ENCODE measurements around the gene DMGDH.
A peak's percentile ranks its signal among the peaks of the same experiment; 100 is the strongest.

Gene DMGDH

DNA sequence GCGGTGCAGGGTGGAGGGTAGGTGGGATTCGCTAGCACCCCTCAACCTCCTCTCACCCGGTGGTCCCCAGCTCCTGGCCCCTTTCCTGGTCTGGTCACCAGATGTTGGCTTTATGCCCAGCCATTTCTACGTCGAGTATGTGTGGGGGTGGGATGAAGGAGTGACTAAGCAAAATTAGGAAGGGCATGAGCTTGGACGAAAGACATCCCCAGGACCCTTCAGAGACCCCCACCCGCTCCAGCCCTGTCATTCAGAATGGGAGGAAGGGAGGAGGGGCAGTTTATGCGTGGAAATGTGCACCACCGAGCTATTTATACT is 835 bp upstream of the DMGDH start:
- DNase-seq: no peak

DNA sequence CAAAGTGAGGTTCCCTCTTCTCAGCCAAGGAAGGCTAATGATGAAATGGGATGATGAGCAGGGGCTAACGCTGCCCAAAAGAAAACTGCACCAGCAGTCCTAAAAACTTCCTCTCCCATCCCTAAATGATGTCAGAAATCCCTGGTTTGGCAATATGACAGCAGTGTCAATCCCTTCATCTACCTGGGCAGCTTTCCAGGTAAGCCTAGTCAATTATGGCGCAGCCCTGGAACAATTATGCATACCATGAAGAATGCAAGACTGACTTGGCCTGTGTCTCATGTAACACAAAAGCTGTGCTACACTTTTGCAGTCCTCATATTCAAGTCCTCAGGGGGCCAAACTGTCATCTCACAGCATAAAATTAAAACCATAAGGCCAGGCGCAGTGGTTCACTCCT is 7.0 kb downstream of the DMGDH start:
- DNase-seq: no peak

DNA sequence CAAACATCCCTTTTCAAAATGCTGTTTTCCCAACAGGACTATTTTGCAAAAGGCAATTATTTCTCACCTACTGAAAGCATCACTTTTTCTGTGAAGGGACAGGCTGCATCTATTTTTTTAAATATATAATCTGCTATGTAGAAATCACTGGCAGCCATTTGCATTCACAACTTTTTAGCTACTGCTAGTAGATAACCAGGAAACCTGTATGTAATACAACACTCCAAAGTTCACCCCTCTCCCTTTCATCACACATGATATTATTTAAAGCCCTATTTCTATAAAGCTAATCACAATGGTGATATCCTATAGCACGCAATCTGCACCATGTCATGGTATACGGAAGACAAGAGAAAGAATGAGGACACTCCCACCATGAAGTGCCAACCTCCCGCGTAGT is 9.8 kb downstream of the DMGDH start:
- DNase-seq: no peak

DNA sequence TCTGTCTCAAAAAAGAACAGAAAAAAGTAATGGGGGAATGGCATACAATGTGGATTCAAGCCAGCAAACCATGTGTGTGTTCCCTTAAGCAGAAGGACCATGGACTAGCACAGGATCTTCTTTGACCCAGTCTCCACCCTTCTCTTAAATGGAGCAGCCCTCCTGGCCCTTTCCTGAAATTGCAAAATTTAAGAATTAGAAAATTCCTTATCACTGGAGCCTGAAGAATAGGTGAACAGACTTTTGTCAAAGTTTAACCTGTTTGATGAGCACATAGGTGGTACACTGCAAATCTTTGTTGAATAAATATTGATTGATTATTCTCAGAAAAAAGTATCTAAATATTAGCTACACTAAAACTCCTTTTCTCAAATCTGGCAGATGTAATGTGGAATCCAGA is 12.6 kb downstream of the DMGDH start:
- DNase-seq: no peak

DNA sequence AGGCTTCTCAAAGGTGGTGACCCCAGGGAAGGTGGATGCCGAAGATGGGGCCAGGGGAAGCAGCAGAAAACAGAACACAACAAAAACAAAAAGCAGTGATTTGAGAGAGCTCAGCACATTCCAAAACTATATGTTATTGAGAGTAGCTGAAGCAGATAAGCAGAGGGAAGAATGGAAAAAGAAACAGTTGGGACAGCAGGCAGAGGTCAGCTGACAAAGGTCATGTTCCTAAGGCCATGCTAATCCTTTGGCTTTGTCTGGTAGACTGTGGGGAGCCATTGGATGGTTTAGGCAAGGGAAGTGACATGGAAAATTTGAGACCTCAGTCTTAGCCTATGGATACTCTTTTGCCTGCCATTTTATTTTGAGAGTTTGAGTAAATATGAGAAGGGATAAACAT is 14.5 kb downstream of the DMGDH start:
- no peak for DNase-seq

DNA sequence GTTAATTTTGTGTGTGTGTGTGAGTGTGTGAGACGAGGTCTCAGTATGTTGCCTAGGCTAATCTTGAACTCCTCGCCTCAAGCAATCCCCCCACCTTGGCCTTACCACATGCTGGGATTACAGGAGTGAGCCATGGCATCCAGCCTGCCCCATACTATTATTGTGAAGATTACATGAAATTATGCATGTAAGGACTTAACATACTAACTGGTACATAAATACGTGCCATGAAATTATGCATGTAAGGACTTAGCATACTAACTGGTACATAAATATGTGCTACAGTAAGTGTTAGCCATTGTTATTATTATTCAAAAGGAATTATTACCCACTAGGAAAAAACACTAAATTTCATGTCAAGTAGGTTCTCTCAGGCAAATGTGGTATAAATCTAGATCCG is 16.2 kb downstream of the DMGDH start:
- no peak for DNase-seq

DNA sequence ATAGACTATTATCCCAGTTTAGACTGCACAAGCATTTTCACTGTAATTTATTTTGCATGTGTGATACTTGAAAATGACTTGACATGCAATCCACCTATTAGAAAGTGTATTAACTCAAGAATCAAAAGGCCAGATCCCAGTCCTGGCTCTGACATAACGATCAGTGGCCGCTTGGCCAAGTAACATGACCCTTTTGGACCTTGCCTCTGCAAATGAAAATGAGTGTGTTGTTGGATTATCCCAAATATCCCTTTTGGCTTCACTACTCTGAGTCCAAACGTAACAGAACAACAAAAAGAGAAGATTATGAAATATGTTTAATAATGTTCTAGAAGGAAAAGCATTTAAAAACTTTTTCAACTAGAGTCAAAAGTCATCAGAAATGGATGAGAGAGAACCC is 19.0 kb downstream of the DMGDH start:
- DNase-seq: no peak

DNA sequence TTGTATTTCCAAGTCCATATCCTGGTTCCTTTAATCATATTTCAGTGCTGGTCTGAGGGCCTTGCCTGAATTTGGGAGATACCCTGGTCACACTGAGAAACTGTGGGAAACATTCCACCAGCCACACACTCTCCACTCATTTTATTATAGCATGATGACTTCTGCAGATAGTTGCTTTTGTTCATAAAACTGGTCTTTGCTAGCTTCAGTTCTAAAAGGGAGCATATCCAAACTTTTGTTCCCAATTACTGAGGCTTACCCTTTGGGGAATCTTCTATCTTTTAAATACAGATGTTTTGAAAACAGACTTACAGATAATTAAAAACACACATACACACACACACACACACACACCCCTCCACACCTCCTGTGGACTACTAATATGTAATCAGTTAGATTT is 21.0 kb downstream of the DMGDH start:
- no peak for DNase-seq

DNA sequence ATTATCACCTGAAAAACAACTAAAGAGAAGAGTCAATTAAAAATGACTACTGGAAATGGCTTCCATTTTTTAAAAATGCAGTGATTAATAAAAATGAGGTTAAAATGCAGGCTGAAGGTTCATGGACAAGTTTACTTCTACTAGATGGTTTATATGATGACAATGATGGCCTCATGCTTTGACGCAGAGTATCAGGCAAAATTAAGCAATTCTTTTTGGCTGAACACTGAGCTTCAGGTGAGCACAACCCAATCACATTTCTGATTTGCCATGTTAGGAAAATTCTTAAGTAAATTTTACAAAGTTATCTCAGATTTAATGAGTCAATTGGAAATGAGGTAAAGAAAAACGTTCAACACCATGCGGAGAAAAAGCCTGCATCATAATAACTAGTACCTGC is 22.3 kb downstream of the DMGDH start:
- DNase-seq: no peak

DNA sequence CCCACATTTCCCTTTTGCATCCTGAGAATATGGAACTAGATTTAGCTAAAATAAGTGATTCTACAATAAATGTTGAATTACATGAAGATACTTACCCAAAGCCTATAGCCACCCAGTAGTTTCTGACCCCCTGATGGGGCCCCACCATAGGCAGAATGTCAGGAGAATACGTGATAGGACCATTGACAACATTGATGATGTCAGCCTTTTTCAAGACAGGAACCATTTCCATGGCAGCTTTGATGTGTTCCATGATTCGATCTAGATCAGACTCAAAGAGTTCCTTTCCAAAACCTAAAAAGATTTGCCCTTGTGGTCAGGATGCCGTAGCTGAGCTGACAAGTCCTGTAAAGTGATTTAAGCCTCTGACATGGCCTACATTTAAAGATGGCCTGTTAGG is 27.3 kb downstream of the DMGDH start:
- DNase-seq: no peak

DNA sequence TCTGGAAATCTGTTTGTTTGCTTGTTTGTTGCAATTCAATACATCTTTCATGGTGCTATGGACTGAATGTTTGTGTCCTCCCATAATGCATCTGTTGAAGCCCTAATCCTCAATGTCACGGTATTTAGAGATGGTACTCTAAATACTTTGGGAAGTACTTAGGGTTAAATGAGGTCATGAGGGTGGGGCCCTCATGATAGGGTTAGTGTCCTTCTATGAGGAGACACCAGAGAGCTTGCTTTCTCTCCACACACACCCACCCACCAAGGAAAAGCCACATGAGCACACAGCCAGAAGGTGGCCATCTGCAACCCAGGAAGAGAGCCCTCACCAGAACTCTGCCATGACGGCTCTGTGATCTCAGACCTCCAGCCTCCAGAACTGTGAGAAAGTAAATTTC is 32.7 kb downstream of the DMGDH start:
- no peak for DNase-seq

DNA sequence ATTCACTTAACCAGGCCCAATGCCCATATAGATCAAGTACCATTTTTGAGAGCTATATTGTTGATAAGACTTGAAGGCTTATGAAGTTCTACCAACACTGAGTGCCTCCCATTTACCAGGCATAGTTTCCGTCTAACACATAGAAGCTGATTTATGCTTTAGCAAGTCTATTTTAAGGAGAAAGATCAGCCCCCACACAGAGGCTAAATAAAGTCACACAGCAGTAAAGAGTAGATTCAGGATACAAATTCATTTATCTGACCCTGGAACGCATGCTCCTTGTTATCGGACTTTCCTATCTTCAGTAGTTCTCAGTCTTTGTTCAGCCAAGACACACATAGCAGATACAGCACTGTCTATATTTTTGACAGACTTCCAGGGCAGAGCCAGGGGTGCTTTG is 34.2 kb downstream of the DMGDH start:
- no peak for DNase-seq

DNA sequence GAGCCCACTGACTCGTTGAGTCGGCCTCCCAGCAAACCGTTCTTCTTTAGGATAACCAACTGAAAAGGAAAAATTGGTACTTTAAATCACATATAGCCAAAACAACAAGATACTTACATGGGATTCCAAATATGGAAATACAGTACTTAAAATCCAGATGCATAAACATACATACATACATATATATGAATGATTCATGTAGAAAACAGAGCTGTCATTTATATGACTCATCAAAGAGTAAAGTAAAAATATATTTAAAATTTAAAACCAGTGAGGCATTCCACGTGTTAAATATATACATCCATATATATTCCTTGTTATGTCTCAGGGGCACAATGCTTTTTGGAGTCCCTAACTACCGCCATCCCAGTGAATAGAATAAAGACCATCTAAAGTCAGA is 36.7 kb downstream of the DMGDH start:
- DNase-seq: no peak

DNA sequence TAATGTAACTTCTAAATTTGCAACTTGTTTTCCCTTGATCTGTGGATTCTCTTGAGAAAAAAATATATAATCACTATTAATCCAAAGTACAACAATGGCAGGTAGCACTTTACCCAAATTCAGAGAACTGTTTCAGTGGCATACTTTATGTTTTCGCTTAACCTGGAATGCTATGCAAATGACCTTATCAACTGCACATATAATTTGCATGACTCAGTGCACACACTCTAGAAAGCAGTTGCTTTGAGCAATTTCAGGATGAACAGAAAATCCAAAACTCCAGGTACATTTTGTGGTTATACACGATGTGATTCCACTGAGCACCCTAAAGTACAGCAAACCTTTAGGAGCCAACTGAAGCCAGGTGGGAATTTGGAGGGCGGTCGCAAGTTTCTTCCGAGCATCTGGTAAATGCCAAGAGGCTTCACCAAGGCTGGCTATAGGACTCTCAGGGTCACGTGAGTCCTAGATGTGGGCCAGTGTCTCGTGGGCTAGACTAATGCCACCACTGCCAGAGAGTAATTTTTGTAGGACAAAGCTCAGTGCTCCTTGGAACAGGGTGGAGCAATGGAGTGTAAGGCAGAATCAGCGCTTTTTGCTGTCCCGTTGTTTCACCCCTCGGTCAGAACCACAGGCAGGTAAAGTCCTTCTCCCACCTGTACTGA is 37.3 kb downstream of the DMGDH start:
- no peak for DNase-seq

DNA sequence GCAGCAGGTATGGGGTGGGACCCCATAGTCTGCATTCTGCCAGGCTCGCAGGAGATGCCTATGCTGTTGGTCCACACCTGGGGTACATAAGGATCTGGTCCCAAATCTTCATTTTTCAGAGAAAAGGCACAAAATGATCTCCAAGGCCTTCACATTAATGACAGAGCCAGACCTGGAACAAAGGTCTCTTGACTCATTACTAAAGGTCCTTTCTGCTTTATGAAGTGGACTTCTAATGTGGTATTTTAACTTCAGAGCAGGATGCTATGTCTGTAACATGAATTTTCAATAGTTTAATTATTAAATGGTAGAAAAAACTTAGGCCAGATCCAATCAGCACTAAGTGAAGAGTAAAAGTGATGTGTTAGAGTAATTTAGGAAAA is 38.0 kb downstream of the DMGDH start:
- no peak for DNase-seq

DNA sequence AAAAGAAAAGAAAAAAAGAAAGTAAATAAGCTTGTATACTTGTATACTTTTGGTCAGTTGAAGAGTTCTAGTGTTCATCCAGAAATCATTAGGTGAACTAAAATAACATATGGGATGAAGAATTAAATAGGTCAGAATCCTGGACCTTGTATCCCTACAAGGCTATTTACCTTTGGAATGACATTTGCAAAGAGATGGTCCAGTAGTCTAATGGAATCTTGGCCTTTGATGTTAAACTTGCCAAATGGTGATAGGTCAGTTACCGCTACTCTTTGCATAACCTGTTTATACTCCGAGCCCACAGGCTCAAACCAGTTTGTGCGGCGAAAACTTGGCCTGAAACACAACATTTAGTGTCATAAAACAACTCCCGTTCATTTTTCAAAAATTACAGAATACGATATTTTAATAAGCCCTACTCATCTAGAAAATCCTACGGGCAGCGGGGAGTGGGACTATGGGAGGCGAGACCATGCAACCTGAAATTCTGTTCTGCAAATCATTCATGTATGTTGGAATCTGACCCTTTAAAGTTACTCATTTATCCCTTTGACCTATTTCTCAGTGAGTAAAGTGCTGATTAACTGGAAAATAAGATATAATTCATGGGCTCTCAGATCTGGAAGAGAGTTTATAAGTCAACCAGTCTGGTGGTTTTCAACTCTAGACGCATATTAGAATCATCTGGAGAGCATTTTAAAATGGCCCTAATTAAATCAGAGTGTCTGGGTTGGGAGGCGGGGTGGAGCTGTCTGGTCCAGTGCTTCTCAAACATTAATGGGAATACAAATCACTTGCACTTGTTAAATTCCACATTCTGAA is 38.6 kb downstream of the DMGDH start:
- DNase-seq: no peak

DNA sequence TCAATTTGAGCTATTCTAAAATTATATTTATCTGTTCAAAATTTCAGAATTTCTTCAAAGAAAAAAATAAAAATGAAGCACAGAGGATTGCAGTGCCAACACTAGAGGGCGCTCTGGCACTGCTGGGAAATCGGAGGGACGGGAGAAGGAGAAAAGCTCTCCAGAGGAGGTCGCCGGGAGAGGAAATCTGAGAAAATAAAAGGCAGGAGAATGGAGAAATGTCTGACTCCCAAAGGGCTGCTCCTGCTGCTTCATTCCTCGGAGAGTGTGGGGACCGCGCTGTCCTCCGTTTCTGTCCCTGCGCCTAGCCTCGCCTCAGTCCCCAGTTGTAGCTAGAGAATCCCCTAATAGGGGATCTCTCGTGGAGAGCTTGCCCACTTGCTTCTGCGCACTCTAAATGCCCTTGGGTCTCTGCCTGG is 44.4 kb downstream of the DMGDH start:
- DNase-seq: peak in 47 of 51 donors; percentile 2 to 75 (median 28)

DNA sequence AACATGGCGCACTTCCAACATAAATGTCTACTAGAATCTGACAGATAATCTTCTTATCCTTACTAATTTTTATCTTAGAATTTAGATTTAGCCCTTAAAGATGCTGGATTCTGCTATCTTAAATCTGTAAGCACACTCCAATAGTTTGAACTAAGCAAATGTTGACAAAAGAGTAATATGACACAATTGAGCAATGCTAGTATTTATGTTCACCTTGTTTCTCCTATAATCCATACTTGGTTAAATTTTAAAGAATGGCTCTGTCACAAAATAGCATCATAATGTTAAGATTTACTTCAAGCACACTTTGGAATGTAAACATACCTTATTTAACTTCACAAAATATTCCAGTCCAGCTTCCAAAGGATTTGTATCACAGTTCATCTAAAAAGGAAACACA is 45.5 kb downstream of the DMGDH start:
- no peak for DNase-seq

DNA sequence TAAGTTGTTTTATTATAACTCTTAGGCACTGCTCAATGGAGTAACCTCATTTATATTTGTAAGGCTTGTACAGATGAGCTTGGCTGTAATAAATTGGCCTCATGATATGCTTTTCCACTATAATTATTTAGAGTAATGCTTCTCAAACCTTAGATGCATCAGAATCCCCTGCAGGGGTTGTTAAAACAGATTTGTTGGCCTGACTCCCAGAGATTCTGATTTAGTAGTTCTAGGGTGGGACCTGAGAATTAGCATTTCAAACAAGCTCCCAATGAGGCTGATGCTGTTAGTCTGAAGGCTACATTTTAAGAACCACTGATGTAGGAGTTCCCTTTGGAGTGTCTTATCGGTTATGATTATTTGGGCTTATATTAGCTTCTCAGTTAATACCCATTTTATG is 46.1 kb downstream of the DMGDH start:
- DNase-seq: no peak

DNA sequence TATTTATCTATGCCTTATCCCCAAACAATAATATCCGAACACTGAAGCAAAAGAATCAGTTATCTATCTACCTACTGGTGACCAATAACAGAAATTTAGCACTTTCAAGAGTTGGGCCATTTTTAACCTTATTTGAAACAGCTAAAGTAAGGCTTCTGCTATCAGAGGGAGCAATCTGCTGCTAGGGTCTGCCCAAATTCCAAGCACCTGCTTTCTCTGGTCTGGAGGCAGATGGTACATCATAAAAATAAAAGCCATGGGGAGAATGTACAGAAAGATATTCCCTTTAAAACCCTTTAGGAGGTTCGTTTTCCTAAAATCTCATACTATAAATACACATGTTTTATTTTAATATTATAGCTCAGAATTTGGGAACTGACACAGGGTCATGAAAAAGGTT is 46.7 kb downstream of the DMGDH start:
- DNase-seq: no peak

DNA sequence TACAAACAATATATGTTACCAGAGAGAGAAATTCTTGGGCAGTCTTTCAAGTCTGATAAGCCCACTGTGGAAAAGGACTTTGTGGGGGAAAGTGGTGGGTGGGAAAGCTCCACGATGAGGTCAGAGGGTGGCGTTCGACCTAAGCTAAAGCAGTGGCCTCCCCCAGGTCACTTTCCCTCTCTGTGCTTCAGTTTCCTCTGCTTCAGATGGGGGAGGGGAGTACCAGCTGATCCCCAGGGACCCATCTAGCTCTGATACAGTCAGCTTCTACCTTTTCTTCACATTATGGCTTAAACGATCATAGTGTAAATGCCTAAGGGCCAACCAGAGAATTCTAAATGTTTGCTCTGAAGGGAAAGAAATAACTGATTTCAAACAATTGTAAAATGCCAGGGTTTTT is 47.7 kb downstream of the DMGDH start:
- DNase-seq: no peak

DNA sequence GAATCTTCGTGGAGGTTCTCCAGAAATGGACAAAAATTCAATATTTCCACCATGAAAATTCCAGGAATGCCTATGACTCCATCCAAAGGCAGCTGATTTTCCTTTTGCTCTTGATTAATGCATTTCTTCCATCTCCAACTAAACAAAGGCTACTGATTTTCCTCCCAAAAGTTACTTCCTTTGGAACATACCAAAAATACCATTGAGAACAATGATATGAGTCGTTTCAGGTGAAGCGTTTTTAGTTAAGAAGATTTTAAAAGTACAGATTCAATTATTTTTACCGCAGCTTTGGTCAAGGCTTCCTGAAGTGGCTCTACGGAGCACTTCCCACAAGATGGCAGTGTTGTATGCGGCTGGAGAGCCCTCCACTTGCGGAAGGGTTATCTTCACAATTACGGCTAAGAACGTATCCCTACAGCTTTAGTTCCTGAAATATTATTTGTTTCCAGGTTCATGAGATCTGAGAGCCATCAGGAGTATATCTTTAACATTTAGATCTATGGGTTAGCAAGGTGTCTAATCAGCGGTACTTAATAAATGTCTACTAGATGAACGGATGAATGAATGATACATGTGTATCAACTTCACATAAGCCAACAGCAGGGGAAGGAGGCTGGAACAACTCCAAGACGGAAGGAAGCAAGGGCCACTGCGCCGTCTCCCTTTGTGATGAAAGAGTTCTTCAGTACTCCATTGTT is 48.5 kb downstream of the DMGDH start:
- peak in 36 of 51 donors; percentile 0 to 67 (median 23) for DNase-seq

DNA sequence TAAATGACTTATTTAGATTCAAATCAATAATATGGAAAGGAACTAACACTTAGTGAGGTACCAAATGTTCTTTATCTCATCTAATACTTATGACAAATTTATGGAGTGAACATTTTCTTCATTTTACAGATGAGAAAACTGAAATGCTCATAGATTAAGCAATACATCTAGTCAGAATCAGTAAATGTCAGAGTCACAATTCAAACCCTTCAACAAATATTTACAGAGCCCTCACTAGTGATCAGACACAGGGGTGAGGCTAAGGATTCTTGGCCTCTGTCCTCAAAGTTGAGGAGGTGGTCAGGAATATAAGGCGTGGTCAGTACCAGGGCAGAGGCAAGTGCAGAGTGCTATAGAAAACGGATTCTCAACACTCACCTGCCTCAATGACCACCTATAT is 54.8 kb downstream of the DMGDH start:
- DNase-seq: no peak
